NCI-H524 treated with DMSO at 0.1 percent for 48 hours (cell line): ENCODE results near the gene CDKN2B-AS1.

Experiments
- DNase-seq: peaks from one replicate; lab custom pipeline; 2025; lab: John Stamatoyannopoulos, UW

The CDKN2B-AS1 gene

DNA sequence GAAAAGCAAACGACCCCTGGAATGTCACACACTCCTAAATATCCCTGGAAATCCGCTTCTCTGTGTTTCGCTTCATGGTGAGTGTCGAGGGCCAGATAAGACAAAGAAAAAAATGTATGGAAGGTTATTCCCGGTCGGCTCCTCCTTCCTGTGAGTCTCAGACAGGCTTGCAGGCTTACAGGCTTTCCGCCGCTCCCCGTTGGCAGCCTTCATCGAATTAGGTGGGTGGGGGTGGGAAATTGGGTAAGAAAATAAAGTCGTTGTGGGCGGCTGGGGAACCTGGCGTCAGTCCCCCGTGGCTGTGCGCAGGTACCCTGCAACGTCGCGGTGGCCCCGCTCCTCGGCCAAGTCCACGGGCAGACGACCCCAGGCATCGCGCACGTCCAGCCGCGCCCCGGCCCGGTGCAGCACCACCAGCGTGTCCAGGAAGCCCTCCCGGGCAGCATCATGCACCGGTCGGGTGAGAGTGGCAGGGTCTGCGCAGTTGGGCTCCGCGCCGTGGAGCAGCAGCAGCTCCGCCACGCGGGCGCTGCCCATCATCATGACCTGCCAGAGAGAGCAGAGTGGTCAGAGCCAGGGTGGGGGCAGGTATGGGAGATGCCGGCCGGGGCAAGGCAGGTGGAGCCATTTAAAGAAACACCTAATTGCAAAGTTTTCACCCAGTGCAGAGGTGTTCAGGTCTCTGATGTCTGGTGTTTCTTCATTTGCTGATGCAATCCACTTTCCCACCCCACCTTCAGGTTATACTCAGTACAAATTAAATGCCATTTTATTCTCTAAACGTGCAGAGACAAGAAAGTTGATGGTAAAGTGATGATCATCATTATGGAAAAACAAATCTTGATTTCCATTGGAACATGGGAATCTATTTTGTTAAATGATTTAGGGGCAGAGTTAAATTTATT is 11.4 kb downstream of the CDKN2B-AS1 start:
- DNase-seq: no peak

DNA sequence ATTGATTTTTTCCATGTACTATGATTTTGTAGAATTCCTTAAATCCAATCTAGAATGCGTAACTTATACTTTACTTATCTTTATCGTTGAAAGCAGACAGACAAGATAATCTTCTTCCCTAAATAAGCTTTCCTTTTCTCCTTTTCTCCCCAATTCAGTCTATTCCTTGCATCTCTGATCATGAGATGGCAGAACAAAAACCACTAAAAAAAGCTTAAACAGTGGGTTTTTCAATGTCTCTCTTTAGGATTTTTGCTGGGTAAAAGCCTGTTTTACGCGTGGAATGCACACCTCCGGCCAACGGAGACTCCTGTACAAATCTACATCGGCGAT is 13.8 kb downstream of the CDKN2B-AS1 start:
- no peak for DNase-seq

DNA sequence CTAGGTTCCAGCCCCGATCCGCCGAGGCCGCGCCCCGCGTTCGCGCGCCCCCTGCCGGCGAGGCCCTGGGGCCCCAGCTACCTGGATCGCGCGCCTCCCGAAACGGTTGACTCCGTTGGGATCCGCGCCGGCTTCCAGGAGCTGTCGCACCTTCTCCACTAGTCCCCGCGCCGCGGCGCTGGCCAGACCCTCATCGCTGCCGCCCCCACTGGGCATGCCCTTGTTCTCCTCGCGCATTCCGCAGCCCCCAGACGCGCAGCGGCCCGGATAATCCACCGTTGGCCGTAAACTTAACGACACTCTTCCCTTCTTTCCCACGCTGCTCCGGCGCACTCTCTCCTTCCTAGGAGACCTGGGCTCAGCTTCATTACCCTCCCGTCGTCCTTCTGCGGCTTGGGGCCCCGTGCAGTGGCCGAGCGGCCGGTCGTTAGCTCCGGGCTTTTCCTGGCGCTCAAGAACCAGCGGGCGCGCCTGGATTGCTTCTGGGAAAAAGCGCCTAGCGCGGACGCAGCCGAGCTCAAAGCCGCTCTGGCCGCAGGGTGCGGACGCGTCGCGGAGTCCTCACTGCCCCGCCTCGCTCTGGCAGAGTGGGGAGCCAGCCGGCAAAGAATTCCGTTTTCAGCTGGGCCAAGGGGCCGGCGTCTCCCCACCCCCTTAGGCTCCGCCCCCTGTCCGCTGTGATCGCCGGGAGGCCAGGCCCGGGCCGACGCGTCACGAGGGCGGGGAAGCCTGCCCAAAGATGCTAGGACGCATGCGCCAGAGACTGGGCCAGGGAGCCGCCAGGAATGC is 14.3 kb downstream of the CDKN2B-AS1 start, which contains the start of gene CDKN2B:
Gene CDKN2B, minus strand, starts transcription at position 589 of the 789 bp plus-strand sequence. Its CDS starts 352 bp downstream, at position 237.
- DNase-seq: peak; percentile 83

DNA sequence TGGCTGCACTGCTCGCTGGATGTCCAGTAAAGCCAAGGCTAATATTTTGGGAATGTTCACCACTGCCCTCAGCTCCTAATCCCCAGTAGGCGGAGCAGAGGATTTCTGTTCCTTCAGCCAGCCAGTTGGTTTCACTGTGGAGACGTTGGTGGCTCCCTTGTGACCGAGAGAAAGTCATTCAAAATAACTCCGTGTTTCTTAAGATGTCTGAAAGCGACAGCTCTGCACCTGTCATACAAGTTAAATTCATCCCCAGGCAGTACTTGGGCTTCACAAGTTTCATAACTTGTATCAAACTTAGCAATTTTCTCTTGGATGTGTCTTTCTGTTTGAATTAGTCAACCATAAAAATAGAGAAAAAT is 14.9 kb downstream of the CDKN2B-AS1 start:
- no peak for DNase-seq

DNA sequence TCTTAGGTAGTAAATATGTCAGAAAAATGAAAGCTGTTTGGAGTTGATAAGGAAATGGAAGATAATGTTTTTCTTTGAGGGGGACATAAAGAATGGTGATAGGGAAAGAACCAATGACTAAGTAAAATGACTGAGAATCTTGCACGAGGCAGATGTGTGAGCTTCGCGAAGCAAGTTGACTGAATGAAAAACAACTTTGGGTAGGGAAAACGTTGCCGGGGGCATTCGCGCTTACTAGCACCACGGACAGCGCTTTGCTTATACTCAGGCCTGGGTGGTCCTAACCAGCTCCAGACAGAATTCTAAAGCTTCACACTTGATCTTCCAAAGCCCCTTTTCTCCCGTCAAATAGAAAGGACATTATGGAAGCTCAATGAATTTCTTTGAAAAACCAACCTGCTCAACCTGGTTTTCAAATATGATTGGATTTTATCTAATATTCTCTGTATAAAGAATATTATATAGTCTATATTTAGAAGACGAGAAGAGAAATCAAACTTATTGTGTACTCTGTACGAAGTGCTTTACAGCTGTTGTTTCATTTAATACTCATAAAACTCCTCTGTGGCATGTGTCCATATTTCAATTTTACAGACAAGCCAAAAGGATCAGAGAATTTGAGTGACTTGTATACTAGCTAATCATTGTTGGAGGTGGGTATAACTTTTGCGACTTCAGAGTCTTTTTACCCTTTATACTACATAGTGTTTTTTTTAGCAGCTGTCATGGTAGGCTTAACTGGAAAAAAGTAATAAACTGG is 16.5 kb downstream of the CDKN2B-AS1 start:
- no peak for DNase-seq

DNA sequence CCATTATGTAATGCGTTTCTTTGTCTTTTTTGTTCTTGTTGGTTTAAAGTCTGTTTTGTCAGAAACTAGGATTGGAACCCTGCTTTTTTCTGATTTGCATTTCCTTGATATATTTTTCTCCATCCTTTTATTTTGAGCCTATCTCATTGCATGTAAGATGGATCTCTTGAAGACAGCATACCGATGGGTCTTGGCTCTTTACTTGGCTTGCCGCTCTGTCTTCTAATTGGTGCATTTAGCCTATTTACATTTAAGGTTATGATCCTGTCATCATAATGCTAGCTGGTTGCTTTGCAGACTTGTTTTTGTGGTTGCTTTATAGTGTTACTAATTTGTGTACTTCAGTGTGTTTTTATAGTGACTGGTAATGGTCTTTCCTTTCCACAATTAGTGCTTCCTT is 27.8 kb downstream of the CDKN2B-AS1 start:
- DNase-seq: no peak

DNA sequence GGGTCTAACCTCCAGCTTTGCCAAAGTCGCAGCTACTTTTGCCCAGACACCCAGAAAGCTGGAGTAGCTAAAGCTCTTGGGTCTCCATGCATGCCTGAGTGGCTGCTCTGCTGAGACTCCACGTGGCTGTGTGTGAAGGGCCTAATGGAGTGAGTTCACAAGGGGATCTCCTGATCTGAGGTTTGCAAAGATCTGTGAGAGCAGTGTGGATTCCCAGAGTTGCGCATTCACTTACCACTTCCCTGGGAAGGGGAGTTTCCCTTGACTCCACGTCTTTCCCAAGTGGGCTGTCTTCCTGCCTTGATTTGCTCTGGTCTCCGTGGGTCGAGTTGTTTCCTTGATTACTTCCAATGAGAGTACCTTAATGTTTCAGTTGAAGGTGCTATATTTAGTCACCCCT is 32.1 kb downstream of the CDKN2B-AS1 start:
- DNase-seq: no peak

DNA sequence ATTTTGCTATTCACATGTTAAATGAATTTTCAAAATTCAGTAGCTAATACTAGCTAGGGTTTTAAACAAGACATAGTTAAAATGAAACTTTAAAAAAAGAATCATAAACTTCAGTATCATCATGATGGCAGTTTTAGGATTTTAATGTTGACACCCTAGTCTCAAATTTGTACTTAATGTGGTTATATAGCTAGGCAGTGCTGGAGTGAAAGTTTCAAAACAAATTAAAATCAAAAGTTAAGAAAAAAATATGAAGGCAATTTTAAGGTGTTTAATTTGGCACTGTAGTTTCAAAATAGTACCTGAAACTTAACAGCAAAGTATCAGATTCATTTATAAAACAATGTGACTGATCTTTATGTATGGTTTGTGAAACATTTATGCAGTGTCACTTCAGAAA is 33.8 kb downstream of the CDKN2B-AS1 start:
- no peak for DNase-seq

DNA sequence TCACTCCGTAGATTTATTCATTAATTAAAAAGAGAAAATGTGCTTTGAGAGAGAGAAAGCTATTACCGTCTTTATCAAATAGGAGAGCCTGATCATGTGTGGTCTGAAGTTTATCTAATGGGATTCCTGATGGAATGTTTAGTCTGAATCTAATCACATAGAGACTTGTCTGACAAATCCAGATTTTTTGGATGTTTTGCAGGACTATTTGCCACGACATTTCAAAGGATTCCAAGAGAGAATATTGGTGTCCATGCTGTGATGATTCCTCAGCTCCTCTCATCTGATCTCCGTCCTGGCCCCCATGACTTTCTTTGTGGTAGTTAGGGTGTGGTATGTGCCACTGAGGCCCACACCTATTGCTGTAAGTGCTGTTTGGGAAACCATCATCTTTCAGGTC is 34.6 kb downstream of the CDKN2B-AS1 start:
- no peak for DNase-seq

DNA sequence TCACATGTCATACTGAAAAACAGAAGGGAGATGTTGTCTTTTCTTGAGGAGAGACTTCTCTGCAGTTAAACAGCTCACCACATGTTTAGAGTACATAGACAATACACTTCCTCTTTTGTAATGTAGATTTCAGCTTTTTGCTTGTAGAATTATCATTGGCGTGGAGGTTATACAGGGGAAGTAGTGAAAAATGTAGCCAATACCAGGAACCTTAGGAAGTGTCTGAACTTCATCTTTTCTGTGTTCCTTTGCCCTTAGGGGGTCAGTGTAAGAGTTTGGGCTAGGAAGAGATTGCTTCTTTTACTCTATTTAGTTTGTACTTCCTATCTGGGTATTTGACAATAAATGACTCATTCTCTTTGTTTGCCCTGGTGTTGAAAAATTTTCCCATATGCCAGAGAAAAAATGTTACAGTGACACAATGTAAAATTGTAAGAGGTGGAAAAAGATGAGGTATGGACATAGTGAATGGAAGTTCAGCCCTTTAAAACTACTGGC is 35.6 kb downstream of the CDKN2B-AS1 start:
- DNase-seq: no peak

DNA sequence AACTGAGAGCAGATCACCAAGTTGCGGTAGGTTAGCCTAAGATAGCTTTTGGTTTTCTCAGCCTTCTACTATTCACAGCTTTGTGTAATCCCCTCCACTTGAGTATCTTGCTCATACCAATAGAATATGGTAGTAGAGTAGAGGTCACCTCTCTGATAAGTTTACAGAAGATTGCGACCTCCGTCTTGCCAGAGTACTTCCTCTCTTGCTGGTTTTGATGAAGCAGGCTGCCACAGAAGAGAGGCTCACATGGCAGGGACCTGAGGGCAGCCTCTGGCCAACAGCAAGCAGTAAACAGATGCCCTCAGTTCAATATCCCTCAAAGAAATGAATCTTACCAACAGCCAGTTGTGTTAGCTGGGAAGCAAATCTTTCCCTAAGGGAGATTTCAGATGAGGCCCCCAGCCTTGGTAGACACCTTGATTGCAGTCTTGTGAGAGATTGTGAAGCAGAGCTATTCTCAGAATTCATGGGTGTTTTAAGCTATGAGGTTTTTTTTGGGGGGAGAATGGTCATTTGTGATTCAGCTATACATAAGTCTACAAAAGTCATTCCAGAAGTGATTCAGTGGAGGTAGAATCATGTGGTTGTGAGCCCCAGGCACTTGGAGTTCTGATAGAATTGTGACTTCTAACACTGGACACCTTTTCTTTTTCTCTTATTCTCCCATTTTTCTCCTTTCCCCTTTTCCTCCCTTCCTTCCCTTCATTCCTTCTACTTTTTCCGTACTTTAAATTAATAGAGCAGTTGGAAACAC is 37.2 kb downstream of the CDKN2B-AS1 start:
- no peak for DNase-seq

DNA sequence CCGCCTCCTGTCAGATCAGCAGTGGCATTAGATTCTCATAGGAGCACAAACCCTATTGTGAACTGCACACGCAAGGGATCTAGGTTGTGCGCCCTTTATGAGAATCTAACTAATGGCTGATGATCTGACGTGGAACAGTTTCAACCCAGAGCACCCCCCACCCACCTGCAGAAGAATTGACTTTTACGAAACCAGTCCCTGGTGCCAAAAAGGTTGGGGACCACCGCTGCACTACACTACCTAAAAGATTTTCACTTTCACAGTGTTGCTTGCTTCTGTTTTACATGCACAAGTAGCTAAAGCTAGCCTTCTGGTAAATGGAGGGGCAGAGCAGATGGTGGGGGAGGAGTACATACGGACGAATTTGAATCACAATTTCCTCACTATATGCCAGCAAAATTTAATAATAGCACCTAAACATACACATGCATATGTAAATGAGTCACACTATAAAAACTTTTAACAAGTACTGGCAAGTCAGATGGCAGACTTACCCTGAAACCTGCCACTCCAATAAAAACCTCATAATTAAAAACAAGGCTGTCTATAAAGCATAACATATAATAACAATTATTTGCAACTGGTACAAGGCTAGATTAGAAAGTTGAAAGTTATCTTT is 38.5 kb downstream of the CDKN2B-AS1 start:
- DNase-seq: no peak

DNA sequence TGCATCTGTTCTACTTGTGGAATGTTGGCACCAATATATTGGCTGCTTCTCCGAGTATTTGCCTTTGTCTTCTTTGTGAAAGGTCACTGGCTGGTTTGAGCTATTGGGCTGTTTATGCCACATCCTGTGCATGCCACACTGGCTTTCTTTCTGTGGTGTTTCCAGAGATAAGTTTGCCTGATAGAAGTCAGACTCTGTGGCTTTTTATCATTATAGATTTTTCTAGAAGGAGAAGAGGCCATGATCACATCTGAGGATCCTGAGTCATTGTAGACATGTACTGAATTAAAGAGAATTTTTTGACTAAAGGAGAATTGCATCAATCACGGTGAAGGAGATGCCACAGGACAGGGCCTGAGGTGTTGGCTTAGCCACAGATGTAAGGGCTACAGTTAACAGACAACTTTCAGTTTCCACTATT is 41.0 kb downstream of the CDKN2B-AS1 start:
- DNase-seq: no peak

DNA sequence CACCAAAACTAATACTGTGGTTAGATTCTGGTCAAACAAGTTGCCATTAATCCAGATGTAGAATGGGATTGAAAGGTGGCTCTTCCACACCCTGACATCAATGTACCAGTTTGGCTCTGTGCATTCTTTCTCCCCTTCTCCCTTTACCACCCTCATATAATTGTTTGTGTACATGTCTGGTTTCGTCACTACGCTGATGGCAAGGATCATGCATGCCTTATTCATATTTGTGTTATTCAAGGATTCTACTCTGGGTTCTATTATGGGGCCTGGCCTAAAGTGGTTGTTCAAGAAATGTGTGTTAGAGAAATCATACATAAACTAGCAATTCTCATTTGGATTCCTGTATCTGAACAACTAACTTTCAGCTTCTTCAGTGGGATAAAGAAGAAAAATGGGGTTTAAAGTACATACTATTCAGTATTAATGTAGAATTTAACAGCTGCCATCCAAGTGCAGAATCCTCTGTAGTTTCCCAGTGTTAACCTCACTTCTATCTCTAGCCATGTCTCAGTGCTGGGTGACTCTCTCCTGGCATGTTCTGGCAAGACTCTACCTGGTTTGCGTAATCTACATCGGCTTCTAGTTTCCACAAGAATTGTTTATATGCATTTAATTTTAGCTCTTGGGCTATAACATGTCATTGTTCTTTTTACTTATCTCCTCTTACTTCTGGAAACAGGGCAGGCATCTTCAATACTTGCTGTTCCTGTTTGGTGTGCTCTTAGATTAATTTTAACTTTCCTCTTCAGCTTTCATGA is 42.5 kb downstream of the CDKN2B-AS1 start:
- DNase-seq: no peak

DNA sequence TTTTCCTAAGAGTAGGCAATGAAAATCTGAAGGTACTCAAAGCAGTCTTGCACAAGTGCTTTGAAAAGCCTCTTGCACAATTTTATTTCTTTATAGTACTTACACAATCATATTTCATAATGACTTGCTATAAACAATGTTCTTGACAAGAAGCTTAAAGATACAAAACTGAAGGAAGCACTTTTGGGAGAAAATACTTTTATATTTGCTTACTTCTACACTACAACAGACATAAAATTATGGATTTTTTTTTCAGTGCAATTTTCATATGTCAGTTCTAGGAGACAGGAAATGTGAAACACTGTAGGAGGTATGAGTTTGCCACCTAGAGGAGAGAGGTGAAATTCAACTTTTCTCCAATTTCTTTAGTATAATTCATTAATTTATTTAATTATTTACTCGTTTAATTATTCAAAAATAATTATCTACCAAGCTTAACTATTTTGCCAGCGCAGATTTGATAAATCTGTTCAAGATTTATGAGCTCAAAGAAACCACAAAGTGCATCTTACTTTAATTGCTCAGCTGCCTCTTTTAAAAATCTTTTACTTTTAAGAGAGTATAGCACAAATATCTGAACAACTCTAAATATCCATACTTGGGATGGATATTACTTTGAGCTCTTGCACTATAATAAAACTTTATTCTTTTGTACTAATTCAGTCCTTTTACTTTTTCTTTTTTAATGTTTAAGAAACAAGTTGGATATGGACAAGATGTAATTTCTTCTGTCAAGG is 43.5 kb downstream of the CDKN2B-AS1 start:
- DNase-seq: no peak

DNA sequence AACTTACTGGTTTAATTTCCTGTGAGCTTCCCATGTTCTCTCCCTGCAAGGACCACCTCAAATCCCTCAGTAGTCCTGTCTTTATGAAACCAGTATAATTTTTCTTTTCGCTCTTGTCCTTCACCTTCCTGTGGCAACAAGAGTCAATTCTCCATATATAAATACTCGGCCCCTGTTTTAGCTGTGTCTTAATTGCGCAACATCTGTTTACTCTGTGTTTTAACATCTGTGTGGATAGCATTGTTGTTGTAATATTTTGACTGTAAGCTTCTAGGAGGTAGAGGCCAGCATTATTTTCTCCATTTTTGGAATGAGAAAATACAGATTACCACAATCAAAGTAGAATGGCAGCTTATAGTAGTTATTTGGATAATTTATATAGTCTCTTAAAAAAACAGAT is 44.7 kb downstream of the CDKN2B-AS1 start:
- DNase-seq: no peak

DNA sequence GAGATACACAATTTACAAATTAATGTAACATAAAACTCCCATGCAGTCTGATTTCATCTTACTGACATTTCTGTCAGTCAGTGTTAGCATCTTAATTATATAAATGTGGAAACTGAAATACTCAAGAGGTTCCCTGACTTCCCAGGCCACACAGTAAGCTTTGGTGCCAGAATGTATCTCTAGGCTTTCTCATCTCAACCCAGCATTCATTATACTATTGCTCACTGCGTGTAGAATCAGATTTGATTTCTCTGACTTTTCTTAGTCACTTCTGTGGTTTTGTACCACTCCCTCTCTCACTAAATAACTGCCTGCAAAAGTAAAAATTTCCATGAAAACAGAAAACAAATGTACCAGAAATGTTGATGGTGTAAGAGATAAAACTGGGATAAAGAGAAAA is 46.2 kb downstream of the CDKN2B-AS1 start:
- DNase-seq: no peak

DNA sequence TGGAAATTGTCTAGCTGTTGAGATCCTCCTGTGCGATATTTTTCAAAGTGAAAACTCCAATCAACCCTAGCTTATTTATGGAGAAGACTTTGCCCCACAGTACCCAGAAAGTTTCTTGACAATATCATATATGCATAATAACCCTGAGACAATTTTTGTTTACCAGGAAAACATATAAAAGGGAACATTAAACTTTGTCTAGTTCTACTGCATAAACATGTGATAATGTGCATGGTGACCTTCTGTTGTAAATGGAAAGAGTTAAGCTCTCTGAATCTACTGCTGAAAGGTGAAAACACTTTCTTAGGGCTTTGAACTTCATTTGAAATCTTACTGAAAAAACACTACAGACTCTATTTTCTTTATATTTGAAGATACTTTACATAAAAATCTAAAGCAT is 46.8 kb downstream of the CDKN2B-AS1 start:
- DNase-seq: no peak

DNA sequence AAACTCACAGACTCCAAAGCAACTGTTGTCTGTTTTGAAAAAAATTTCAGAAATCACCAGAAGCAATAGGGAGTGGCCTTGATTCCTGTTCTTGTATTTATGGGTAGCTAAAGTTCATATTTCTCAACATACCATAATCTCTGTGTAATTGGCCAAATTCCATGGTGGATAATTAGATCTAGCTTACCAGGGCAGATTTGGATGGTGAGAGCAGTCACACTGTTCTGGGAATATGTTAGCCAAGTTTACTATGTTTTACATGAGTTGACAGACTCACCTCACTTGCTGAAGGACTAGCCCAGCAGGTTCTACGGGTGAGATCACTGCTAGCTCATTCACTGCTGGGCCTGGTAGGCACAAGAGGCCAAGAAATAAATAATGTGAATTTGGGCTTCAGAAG is 47.2 kb downstream of the CDKN2B-AS1 start:
- no peak for DNase-seq

DNA sequence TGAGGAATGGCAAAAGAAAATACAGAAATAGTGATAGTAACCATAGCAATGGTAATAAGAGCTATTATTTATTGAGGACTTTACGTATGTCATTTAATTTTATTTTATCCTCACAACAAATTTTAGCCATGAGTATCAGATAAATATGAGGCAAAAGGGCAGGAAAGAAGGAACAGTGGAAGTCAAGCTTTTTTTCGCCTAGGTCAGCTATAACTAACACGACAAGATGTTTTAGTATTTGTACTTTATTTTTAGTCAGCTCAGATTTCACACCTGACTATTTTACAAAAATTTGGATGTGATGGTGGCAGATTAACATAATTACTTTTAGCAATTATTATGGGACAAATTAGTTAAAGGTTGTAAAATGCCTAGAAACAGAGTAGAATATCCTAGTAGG is 49.3 kb downstream of the CDKN2B-AS1 start:
- no peak for DNase-seq
